Measurements from ENCODE around the gene ELF5. TPM values are rescaled to one million over a fixed set of nuclear protein-coding genes. Genes with fewer than 3 reads are reported as not detected.

Gene ELF5
- total and polyA plus RNA-seq, 2 donors (not counting 1 experiment from before 2014, with no cell fraction given): not detected

DNA sequence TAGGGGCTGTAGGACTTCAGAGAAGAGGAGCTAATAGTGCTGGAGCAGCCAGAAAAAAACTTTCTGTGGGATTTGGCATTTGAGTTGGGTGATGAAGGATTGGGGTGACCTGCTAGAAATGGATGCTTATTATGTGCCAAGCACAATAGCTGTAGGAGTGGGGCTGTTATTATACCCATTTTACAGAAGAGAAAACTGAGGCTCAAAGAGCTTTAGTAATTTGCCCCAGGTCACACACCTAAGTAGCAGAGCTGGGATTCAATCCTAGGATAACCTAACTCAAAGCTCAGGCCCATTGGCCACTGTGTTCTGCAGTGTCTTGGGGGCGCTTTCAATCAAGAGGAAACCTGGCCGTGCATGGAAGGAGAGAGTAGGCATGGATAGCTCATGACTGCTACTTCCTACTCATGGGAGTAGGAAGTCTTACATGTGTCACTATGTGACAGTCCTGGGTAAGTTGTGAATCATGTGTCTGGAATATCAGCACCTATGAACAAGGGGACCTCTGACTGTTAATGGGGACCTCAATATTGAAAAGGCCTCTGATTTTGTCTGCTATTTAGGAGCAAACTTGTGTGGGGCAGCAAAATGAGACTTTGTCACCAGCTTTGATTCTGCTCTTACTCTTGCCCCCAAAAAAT, 6.1 kb upstream of the ELF5 start:
- H3K4me1 ChIP-seq (ENCODE audit: control insufficient read depth in 2 of 2, insufficient read depth in 2 of 2, low read length in 2 of 2): no peaks in the 10 kb centered on the region
- intact Hi-C loops (cut with micrococcal nuclease): loop anchor here (5.0 kb wide), 1 partner anchor 898 kb away; the partner anchor contains the start of gene SLC1A2
- no peak overlapping the region for H3K4me2 ChIP-seq (replicated peaks; ENCODE audit: low read depth, low read length, poor library complexity, severe bottlenecking)
- ChIA-PET CTCF (interaction anchor here (1.3 kb wide), 1 partner anchor 11 kb away, joined by 5 read pairs; no protein-coding TSS in a partner anchor), POLR2A (no interaction called here)
- peaks cover 0 to 5% (median 0%) of the 10 kb centered on the region in 4 experiments for H3K27me3 ChIP-seq (replicated peaks in 1 of 4; ENCODE audit: control extremely low read depth in 1 of 4, control insufficient read depth in 3 of 4, insufficient read depth in 4 of 4, low read length in 3 of 4)
- no peaks in the 10 kb centered on the region for H3K9me3 ChIP-seq (ENCODE audit: control extremely low read depth in 1 of 3, control insufficient read depth in 2 of 3, insufficient read depth in 1 of 3, low read length in 2 of 3)
- H3K4me1 Mint-ChIP-seq: no peaks in the 10 kb centered on the region
- no peaks in the 10 kb centered on the region for H3K36me3 ChIP-seq (replicated peaks in 1 of 2; ENCODE audit: control extremely low read depth in 1 of 2, control insufficient read depth in 1 of 2, extremely low read depth in 1 of 2, insufficient read depth in 2 of 2, low read length in 1 of 2)
- TF ChIP-seq EZH2 (IDR thresholded peaks at IDR 0.05; ENCODE audit: borderline replicate concordance, insufficient read depth, low read depth, low read length, poor library complexity, severe bottlenecking): no peak
- TF ChIP-seq, protein P1, sequence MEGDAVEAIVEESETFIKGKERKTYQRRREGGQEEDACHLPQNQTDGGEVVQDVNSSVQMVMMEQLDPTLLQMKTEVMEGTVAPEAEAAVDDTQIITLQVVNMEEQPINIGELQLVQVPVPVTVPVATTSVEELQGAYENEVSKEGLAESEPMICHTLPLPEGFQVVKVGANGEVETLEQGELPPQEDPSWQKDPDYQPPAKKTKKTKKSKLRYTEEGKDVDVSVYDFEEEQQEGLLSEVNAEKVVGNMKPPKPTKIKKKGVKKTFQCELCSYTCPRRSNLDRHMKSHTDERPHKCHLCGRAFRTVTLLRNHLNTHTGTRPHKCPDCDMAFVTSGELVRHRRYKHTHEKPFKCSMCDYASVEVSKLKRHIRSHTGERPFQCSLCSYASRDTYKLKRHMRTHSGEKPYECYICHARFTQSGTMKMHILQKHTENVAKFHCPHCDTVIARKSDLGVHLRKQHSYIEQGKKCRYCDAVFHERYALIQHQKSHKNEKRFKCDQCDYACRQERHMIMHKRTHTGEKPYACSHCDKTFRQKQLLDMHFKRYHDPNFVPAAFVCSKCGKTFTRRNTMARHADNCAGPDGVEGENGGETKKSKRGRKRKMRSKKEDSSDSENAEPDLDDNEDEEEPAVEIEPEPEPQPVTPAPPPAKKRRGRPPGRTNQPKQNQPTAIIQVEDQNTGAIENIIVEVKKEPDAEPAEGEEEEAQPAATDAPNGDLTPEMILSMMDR (IDR thresholded peaks at IDR 0.05): no peak
- H3K4me3 Mint-ChIP-seq: no peak overlapping the region
- no peak overlapping the region for H3K9ac ChIP-seq (ENCODE audit: low read length)
- DNase-seq: no peak
- no peak overlapping the region for H3K27ac ChIP-seq (ENCODE audit: low read length in 2 of 2)
- peaks cover 13% of the 10 kb centered on the region for H3K27me3 Mint-ChIP-seq
- no peaks in the 10 kb centered on the region for H4K20me1 ChIP-seq (ENCODE audit: control insufficient read depth, insufficient read depth, low read length, poor library complexity, severe bottlenecking)
- H3K79me2 ChIP-seq (ENCODE audit: control insufficient read depth, insufficient read depth, low read length): no peaks in the 10 kb centered on the region
- no peak overlapping the region for H3K27ac Mint-ChIP-seq
- no peak overlapping the region for H2AFZ ChIP-seq (ENCODE audit: insufficient read depth, low read depth, low read length, poor library complexity, severe bottlenecking)
- no peak overlapping the region for H3K4me3 ChIP-seq (ENCODE audit: control extremely low read depth in 1 of 5, extremely low read depth in 1 of 5, insufficient read depth in 1 of 5, low read depth in 2 of 5, low read length in 4 of 5)
- H3K9me3 Mint-ChIP-seq (ENCODE audit: insufficient read depth): no peaks in the 10 kb centered on the region
- no peak for ATAC-seq (ENCODE audit: low read depth)
- WGBS (ENCODE audit: insufficient coverage): no CpG with 5 or more reads among the region's 2 CpGs

DNA sequence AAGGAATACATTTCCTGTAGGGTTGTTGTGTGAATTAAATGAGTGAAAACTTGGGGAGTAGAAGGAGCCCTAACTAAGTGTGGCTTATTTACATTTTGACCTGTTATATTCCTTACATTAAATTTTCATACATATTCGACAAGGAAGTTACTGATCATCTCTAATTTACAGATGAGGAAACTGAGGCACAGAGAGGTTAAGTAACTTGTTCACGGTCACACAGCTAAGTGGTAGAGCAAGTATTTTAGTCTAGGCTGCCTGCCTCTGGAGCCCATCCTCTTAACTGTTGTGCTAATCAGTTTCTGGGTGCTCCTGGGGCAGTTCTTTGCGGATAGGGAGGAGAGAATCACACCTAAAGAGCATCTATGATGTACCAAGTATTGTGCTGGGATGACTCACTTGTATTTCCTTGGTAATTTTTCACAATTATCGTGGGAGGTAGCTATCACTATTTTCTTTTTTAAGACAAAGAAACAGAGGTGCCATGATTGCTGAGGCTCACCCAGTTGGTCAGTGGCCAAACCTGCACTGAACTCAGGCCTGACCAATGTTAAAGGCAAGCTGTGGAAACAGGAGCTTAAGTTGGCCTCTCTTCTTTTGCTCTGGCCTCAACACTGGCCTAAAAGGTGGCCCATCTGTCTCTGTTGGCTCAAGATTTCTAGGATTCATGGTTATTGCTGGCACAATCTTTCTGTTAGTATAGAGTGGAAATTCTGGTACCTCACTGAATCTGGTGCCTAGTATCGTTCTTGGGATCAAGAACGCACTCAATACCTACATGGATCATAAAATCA, 2.9 kb upstream of the ELF5 start:
- Mint-ChIP-seq H3K4me1 (no peaks in the 10 kb centered on the region), H3K27me3 (peaks cover 16% of the 10 kb centered on the region), H3K9me3 (ENCODE audit: insufficient read depth) (no peaks in the 10 kb centered on the region), H3K27ac (no peak overlapping the region), H3K4me3 (no peak overlapping the region)
- Histone ChIP-seq H3K4me2 (replicated peaks; ENCODE audit: low read depth, low read length, poor library complexity, severe bottlenecking) (no peak overlapping the region), H2AFZ (ENCODE audit: insufficient read depth, low read depth, low read length, poor library complexity, severe bottlenecking) (no peak overlapping the region), H3K27me3 (replicated peaks in 1 of 4; ENCODE audit: control extremely low read depth in 1 of 4, control insufficient read depth in 3 of 4, insufficient read depth in 4 of 4, low read length in 3 of 4) (peaks cover 0 to 5% (median 0%) of the 10 kb centered on the region in 4 experiments), H3K4me3 (ENCODE audit: control extremely low read depth in 1 of 5, extremely low read depth in 1 of 5, insufficient read depth in 1 of 5, low read depth in 2 of 5, low read length in 4 of 5) (no peak overlapping the region), H3K36me3 (replicated peaks in 1 of 2; ENCODE audit: control extremely low read depth in 1 of 2, control insufficient read depth in 1 of 2, extremely low read depth in 1 of 2, insufficient read depth in 2 of 2, low read length in 1 of 2) (no peaks in the 10 kb centered on the region), H3K27ac (ENCODE audit: low read length in 2 of 2) (no peak overlapping the region), H3K4me1 (ENCODE audit: control insufficient read depth in 2 of 2, insufficient read depth in 2 of 2, low read length in 2 of 2) (no peaks in the 10 kb centered on the region), H3K9me3 (ENCODE audit: control extremely low read depth in 1 of 3, control insufficient read depth in 2 of 3, insufficient read depth in 1 of 3, low read length in 2 of 3) (no peaks in the 10 kb centered on the region), H3K79me2 (ENCODE audit: control insufficient read depth, insufficient read depth, low read length) (no peaks in the 10 kb centered on the region), H3K9ac (ENCODE audit: low read length) (no peak overlapping the region), H4K20me1 (ENCODE audit: control insufficient read depth, insufficient read depth, low read length, poor library complexity, severe bottlenecking) (no peaks in the 10 kb centered on the region)
- 96% methylated on average over 3 of the region's 6 CpGs for WGBS (ENCODE audit: insufficient coverage)
- ATAC-seq (ENCODE audit: low read depth) (no peak), DNase-seq (no peak)
- intact Hi-C loops (cut with micrococcal nuclease): loop anchor here (5.0 kb wide), 1 partner anchor 901 kb away; the partner anchor contains the start of gene SLC1A2
- ChIA-PET POLR2A (no interaction called here), CTCF (no interaction called here)
- TF ChIP-seq, protein P1 (IDR thresholded peaks at IDR 0.05): no peak
- no peak for TF ChIP-seq EZH2 (IDR thresholded peaks at IDR 0.05; ENCODE audit: borderline replicate concordance, insufficient read depth, low read depth, low read length, poor library complexity, severe bottlenecking)
